ENCODE measurements around the gene PHPT1.

PHPT1 gene

DNA sequence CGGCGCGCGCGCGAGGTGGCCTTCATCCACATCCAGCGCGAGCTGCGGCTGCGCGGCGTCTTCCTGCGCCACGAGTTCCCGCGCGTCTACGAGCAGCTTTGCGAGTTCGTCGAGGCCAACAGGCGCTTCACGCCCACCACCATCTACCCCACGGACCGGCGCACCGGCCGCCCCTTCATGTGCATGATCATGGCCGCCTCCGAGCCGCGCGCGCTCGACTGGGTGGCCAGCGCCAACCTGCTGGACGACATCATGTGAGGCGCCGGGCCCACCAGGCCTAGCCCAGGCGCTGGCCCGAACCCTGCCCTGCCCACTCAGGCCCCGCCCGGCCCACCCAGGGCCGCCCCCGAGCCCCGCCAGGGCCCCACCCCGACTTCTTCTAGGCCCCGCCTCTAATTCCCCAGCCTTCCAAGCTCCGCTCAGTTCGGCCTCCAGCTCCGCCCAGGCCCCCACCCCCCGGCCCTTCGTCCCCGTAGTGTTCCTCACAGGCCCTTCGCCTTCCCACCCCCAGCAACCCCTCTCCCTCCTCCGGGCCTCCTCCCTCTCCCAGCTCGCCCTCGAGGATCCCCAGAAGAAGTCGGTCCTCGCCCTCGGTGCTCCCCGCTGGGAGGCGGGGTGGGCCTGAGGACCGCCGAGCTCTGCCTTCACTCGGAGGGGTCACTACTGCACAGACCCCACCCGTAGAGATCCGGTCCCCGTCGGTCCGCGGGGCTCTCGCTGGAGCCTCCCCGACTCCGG lies 2.0 kb upstream of the PHPT1 start:
- Histone ChIP-seq H3K9me3 (no peaks in the 10 kb centered on the region), H3K4me1 (peaks cover 0 to 77% (median 59%) of the 10 kb centered on the region in 4 donors), H3K4me3 (peak overlapping the region; percentile 70 to 94), H3K36me3 (peaks cover 0 to 14% (median 10%) of the 10 kb centered on the region in 3 donors), H3K27me3 (peaks cover 3 to 47% of the 10 kb centered on the region in 2 donors), H3K27ac (peak overlapping the region; percentile 92 to 96)
- TF ChIP-seq, protein P1, sequence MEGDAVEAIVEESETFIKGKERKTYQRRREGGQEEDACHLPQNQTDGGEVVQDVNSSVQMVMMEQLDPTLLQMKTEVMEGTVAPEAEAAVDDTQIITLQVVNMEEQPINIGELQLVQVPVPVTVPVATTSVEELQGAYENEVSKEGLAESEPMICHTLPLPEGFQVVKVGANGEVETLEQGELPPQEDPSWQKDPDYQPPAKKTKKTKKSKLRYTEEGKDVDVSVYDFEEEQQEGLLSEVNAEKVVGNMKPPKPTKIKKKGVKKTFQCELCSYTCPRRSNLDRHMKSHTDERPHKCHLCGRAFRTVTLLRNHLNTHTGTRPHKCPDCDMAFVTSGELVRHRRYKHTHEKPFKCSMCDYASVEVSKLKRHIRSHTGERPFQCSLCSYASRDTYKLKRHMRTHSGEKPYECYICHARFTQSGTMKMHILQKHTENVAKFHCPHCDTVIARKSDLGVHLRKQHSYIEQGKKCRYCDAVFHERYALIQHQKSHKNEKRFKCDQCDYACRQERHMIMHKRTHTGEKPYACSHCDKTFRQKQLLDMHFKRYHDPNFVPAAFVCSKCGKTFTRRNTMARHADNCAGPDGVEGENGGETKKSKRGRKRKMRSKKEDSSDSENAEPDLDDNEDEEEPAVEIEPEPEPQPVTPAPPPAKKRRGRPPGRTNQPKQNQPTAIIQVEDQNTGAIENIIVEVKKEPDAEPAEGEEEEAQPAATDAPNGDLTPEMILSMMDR (IDR thresholded peaks at IDR 0.05): no peak
- peak in 1 of 2 donors; percentile 53 for DNase-seq
- intact Hi-C loops (cut with DNase I; ENCODE audit: low total_unique reads): no loop called here

DNA sequence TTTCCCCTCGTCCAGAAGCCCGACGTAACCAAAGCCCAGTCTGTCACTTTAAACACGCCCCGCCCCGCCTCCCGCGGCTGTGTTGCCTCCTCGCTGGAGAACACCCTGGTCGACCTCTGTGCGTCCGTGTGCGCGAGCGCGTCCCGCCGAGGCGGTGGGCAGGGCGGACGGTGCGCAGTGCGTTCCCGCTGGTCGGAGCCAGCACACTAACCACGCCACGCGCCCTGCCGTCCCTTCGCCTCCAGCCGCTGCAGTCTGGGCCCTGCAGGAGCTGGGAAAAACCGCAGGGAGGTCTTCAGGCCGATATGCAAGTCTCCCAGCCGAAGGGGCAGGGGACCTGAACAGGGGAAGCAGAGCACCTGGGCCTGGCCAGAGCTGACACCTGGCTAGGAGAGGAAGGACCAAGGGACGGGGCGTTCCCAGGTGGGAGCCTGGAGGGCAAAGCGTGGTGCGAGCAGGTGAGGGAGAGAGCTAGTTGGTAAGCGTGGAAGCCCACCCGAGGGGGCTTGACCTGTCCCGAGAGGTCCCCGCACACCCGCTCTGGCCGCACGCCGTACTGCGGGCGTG lies 1.3 kb upstream of the PHPT1 start:
- Histone ChIP-seq H3K27me3 (peaks cover 3 to 42% of the 10 kb centered on the region in 2 donors), H3K36me3 (peaks cover 0 to 14% (median 10%) of the 10 kb centered on the region in 3 donors), H3K4me1 (peaks cover 0 to 70% (median 53%) of the 10 kb centered on the region in 4 donors), H3K4me3 (peak overlapping the region; percentile 70 to 94), H3K9me3 (no peaks in the 10 kb centered on the region), H3K27ac (peak overlapping the region; percentile 92 to 96)
- intact Hi-C loops (cut with DNase I; ENCODE audit: low total_unique reads): loop anchor here (2.0 kb wide), 1 partner anchor 97 kb away; the partner anchor contains the start of genes C8G and FBXW5
- DNase-seq: peak; percentile 90 to 94
- TF ChIP-seq, protein P1 (IDR thresholded peaks at IDR 0.05): no peak

DNA sequence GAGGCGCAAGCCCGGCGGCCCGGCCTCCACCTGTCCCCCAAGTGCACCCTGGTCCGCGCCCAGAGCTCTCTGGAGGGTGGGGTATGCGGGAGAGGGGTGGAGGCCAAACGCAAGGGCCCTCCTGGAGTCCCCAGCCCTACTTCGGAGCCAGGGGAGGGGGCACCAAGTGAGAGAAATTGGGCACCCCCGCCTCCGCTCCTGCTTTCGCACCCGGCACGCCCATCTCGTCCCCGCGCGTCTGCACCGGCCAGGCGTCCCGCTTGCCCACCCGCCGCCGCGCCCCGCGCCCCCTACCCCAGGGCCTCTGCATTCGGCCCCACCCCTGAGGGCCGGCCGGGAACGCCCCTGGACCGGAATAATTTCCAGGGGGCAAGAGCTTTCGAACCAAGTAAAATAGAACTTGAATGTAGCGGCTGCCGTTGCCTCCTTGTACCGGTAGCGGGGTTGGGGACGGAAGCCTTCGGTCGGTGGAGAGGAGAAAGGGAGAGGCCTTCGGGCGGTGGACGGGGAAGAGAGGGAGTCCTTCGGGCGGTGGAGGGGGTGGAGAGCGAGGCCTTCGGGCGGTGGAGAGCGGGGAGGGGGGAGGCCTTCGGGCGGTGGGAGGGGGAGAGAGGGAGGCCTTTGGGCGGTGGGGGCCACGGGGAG lies 694 bp upstream of the PHPT1 start:
- peak overlapping the region; percentile 92 to 96 for H3K27ac ChIP-seq
- TF ChIP-seq, protein P1 (IDR thresholded peaks at IDR 0.05): no peak
- peaks cover 0 to 14% (median 10%) of the 10 kb centered on the region in 3 donors for H3K36me3 ChIP-seq
- intact Hi-C loops (cut with DNase I; ENCODE audit: low total_unique reads): loop anchor here (2.0 kb wide), 1 partner anchor 96 kb away; the partner anchor contains the start of genes C8G and FBXW5
- peak in 1 of 2 donors; percentile 83 for DNase-seq
- H3K4me3 ChIP-seq: peak overlapping the region; percentile 70 to 94
- peaks cover under 1 to 36% of the 10 kb centered on the region in 2 donors for H3K27me3 ChIP-seq
- no peaks in the 10 kb centered on the region for H3K9me3 ChIP-seq
- H3K4me1 ChIP-seq: peaks cover 0 to 64% (median 47%) of the 10 kb centered on the region in 4 donors

DNA sequence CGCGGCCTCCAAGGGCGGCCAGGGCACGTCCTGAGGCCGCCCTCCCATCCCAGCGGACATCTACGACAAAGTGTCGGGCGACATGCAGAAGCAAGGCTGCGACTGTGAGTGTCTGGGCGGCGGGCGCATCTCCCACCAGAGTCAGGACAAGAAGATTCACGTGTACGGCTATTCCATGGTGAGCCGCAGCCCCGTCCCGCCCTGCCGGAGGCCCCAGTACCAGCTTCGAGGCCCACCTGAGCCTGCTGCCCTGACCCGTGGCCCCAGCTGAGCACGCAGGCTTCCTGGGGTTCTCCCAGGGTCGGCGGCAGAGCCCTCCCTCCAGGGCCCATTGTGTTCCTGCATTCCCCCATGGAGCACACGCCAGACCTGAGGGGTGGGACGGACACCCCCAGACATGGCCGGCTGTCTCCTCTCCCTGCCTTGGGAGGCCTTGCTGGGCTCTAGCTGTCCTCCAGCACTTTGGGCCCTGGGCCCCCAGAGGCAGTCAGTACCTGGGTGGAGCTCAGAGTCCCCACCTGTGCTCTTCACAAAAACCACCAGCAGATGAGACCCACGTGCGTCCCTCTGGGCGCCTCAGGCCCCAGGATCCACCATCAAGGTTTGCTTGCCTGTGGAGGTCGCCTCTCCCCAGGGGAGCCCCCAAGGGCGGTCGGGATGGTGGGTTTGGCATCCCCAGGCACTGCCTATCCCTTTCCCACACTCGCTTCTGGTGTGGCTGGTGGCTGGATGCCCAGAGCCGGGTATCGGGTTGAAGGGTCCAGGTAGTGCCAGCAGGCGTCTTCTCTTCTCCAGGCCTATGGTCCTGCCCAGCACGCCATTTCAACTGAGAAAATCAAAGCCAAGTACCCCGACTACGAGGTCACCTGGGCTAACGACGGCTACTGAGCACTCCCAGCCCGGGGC lies 1.0 kb downstream of the PHPT1 start:
- H3K36me3 ChIP-seq: peaks cover 0 to 17% (median 10%) of the 10 kb centered on the region in 3 donors
- intact Hi-C loops (cut with DNase I; ENCODE audit: low total_unique reads): loop anchor here (2.0 kb wide), 1 partner anchor 95 kb away; the partner anchor contains the start of genes C8G and FBXW5
- peaks cover 0 to 50% (median 38%) of the 10 kb centered on the region in 4 donors for H3K4me1 ChIP-seq
- peak overlapping the region; percentile 70 to 94 for H3K4me3 ChIP-seq
- peaks cover 0 to 22% of the 10 kb centered on the region in 2 donors for H3K27me3 ChIP-seq
- TF ChIP-seq, protein P1 (IDR thresholded peaks at IDR 0.05): no peak
- peak overlapping the region; percentile 92 to 96 for H3K27ac ChIP-seq
- DNase-seq: no peak
- H3K9me3 ChIP-seq: no peaks in the 10 kb centered on the region
